HG03521 (cell line): Measurements from ENCODE around the gene HS6ST1.

Source experiments
- ATAC-seq: cut with Tn5 transposase; IDR thresholded peaks from one replicate; pipeline ENCODE4 v1.9.1; 2021; ENCODE audit warnings: mild to moderate bottlenecking, moderate library complexity; ENCODE audit not compliant: unreplicated experiment

Gene HS6ST1

DNA sequence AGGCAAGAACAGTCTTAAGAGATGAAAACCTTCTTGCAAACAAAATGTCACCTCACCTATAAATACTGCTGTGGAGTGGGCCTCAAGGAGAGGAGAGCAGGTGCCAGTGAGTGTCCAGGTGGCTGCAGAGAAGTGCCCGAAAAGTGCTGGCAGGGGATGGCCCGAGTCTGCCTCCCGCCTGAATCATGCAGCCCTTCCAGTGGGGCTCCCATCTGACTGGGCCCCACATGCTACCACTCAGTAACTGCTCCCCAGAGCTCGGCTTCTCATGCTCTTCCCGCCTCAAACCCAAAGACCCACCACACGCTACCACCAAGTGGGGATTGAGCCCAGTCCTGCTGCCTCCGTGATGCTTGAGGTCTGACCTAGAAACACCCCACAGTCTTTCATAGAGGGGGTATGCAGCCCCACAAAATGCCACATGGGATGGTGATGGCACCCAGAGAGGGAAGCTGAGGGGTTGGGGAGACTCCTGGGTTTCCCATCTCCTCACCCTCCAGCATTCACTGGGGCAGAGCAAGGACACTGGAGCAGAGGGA lies 7.4 kb downstream of the HS6ST1 start:
- ATAC-seq = no peak

GRCh38 chr2:128310761-128311160 lies 7.9 kb downstream of the HS6ST1 start:
- ATAC-seq = no peak

- ATAC-seq = no peak
These were observed 8.5 kb downstream of the HS6ST1 start for GRCh38 chr2:128310094-128310716.

- no peak for ATAC-seq
These were observed 9.2 kb downstream of the HS6ST1 start for GRCh38 chr2:128309280-128310093.

- no peak for ATAC-seq
These were observed 9.8 kb downstream of the HS6ST1 start for GRCh38 chr2:128308889-128309279.

DNA sequence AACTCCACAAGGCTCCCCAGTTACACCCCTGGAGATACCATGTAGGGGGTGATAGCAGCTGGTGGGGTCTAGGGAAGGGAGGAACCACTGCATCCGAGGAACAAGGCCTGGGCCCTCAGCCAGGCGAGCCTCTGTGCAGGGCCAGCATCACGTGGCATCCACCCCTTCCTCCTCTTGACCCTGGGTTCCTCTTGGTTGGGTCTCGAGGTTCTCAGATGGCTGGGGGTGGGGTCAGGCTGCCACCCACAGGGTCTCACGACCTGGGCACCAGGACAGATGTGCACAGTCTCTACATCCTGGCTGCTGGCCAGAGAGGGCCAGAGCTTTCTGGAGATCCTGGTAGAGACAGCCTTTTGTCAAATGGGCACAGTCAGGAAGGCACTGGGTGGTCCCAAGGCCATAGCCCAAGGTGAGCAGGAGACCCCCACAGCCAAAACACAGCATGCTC lies 10.4 kb downstream of the HS6ST1 start:
- no peak for ATAC-seq

GRCh38 chr2:128307595-128307994 lies 11.1 kb downstream of the HS6ST1 start:
- no peak for ATAC-seq

DNA sequence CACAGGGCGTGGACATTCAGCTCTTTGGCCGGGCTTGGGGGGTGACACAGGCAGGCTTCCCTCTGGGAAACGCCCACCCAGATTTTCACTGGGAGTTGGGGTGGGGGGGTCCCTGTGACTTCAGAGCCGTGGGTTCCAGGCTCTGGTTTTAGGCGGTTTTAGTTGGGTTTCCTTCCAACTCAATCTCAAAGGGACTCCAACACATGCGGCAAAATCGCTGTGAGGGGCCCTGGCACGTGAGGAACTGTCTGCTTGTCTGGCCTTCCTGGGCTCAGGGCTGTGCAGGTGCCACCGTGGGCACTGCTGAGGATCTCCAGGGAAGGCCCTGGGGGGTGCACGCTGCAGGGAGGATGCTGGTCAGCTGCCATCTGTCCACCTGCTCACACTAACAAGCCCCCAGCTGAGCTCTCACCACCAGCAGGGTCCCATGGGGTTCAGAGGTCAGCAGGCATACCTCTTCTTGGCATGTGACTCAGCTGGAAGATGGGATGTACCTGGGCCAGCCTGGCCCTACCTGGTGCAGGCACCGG lies 11.7 kb downstream of the HS6ST1 start:
- ATAC-seq = no peak

DNA sequence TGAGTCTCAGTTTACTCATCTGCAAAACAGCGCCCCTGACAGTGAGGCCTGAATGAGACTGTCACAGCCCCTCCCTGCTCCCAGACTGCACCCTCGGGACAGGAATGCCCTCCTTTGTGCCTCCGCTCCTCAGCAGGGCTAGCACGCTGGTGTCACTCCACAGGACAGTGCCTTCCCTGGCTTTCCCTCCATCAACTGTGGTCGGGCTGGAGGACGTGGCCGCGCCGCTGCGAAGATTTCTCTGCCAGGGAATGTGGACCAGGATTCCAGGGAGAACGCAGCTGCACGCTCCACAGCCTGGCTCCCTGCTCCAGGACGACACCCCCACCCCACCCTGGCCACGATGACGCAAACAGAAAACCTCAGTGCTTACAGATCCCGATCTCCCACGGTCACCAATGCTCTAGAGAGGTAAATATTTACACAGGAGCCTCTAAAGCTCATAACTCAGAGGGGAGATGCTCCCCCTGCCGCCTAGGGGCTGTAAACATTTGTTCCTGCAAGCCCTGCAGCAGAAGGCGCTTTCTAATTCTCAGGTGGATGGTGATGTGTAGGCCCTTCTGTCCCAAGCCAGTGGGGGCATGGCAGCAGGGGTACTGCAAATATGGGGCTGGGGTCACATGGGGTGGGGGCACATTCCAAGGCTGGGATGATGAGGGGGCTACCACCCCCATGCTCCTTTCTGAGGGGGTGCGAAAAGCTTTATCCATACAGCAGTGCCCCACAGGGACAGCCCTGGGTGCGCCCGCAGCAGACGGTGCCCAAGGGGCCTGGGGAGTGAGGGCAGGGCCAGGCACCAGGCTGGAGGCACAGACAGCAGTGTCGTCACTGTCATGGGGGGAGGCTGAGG lies 12.4 kb downstream of the HS6ST1 start:
- ATAC-seq = no peak

DNA sequence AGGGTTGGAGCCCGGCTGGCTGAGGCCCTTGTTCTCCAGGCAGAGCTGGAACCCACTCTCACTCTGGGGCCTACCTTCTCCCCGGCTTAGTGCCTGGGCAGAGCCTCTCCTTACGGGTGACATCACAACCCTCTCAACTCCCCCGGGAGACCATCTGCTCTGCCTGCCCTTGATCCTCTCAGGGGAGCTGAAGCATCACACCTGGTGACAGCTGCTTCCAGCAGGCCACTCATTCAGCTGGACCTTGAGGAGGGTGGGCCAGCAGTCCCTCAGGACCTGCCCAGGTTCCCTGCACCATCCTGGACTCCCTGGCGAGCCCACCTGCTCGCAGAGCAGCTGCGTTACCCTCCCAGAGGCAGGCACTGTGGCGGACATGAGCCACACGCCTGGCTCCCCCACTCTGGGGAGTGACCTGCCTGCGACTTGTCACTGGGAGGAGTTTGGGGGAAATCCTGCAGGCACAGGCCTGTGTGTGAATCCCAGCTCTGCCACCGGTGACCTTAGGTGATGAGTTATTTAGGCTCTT lies 13.1 kb downstream of the HS6ST1 start:
- ATAC-seq = peak; percentile 52

- ATAC-seq = no peak
These were observed 13.7 kb downstream of the HS6ST1 start for GRCh38 chr2:128304715-128305554.

DNA sequence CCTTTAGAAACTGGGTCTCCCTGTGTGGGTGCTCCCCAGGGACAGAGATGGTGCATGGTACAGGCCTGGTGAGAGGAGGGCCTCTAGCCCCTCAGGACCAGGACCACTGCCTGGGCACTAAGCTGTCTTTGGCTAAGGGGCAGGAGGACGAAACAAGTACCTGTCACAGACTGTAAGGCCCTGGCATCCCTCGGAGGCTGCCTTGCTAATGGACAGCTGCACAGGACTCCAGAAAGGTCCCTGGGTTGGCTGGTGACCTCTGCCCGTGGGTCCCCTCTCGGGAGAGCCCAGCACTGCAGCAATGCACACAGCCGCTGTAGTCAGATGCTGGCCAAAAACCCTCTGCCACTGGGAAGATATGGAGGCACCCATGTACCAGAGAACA lies 14.3 kb downstream of the HS6ST1 start:
- ATAC-seq = no peak

GRCh38 chr2:128303911-128304310 lies 14.8 kb downstream of the HS6ST1 start:
- ATAC-seq = no peak

GRCh38 chr2:128303095-128303791 lies 15.4 kb downstream of the HS6ST1 start:
- ATAC-seq = no peak

DNA sequence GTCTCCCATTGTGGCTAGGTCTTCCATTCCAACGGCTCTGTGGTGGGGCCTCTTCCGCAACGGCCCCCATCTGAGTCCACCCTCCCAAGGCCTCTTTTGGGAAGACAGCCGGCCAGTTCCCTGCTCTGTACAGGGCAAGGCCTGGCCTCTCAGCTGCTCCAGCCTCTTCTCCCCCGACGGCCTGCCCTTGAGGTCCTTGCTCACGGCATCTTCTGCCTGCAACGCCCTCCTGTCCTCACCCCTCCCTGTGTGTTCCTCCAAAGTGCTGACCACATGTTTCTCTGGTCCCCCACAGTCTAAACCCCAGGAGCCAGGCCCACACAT lies 16.0 kb downstream of the HS6ST1 start:
- ATAC-seq = no peak

DNA sequence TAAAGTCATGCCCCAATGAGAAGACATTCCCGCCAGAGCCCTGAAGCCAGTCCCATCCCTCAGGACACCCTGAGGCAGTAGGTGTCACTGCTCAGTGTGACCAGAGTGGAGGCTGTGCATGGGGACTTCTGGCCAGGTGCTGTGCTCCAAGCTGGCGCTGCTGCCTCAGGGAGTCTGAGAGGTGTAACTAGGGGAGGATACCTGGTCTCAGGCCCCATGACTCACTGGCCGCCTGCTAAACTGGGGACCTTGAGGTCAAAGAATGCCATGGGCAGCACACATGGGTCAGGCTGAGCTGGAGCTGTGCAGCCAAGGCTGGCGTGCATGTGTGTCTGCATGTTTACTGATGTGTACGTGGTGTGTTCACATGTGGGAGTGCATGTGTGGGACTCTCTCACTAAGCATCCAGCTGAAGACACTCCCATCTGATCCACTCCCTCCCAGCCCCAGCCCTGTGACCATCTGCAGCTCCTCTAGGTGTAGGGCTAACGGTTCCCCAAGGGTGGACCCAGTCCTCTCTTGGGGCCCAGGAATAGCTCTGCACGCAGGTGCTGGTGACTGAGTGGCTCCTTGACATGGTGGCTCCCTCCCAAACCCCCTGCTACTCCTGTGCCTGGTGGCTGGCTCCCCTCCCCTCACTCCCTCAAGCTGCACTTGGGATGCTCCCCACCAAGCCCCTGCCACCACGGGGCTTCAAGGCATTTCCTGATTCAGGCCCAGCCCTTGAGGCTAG lies 16.5 kb downstream of the HS6ST1 start:
- ATAC-seq = no peak

DNA sequence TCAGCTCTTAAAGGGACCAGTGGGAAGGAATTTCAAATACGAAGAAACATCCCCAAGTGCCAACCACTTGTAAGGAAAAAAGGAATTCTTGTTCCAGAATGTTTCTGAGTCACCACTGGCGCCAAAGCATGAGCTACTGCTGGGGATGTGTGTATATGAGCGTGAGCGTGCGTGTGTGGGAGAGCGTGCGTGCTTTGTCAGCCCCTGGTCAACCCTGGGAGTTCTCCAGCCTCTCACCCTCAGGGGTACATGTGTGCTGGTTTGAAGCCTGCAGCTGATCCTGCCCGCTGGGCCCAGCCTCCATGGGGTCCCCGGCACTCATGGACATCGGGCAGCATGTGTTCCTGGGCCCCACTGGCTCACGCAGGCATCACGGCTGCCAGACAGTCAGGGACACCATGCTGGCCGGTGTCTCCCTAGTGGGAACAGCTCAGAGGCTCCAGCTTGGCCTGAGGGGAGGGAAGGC lies 17.1 kb downstream of the HS6ST1 start:
- ATAC-seq = no peak

GRCh38 chr2:128301021-128301420 lies 17.6 kb downstream of the HS6ST1 start:
- ATAC-seq = no peak
